HG03108 (cell line): Measurements from ENCODE around the gene AKAP12.

Source experiments
- ATAC-seq: cut with Tn5 transposase; IDR thresholded peaks from one replicate; pipeline ENCODE4 v1.9.1; 2021; ENCODE audit warnings: moderate library complexity; ENCODE audit not compliant: unreplicated experiment

Gene AKAP12

GRCh38 chr6:151279891-151280290, 40.1 kb downstream of the AKAP12 start:
- ATAC-seq = no peak

GRCh38 chr6:151280859-151281258, 41.1 kb downstream of the AKAP12 start:
- no peak for ATAC-seq

- ATAC-seq = no peak
Observed at GRCh38 chr6:151284012-151284411, 44.2 kb downstream of the AKAP12 start.

GRCh38 chr6:151284548-151285017, 44.8 kb downstream of the AKAP12 start:
- no peak for ATAC-seq

- no peak for ATAC-seq
Observed at GRCh38 chr6:151285122-151285521, 45.4 kb downstream of the AKAP12 start.

- ATAC-seq = no peak
Observed at GRCh38 chr6:151286214-151286613, 46.4 kb downstream of the AKAP12 start.

GRCh38 chr6:151288712-151289398, 49.1 kb downstream of the AKAP12 start:
- ATAC-seq = no peak

GRCh38 chr6:151289399-151290007, 49.7 kb downstream of the AKAP12 start:
- ATAC-seq = no peak

GRCh38 chr6:151290877-151291721, 51.3 kb downstream of the AKAP12 start:
- ATAC-seq = no peak

GRCh38 chr6:151291722-151292059, 51.9 kb downstream of the AKAP12 start:
- no peak for ATAC-seq

GRCh38 chr6:151292974-151293687, 53.4 kb downstream of the AKAP12 start:
- ATAC-seq = no peak

- ATAC-seq = no peak
Observed at GRCh38 chr6:151293688-151294016, 53.9 kb downstream of the AKAP12 start.

GRCh38 chr6:151294561-151295101, 54.9 kb downstream of the AKAP12 start:
- ATAC-seq = no peak

- ATAC-seq = no peak
Observed at GRCh38 chr6:151297886-151298285, 58.1 kb downstream of the AKAP12 start.

- ATAC-seq = no peak
Observed at GRCh38 chr6:151299011-151299410, 59.2 kb downstream of the AKAP12 start.

GRCh38 chr6:151300267-151300991, 60.7 kb downstream of the AKAP12 start:
- no peak for ATAC-seq

GRCh38 chr6:151301547-151301946, 61.8 kb downstream of the AKAP12 start:
- ATAC-seq = no peak

GRCh38 chr6:151303231-151303630, 63.5 kb downstream of the AKAP12 start:
- ATAC-seq = no peak

GRCh38 chr6:151306269-151306783, 66.6 kb downstream of the AKAP12 start:
- no peak for ATAC-seq

GRCh38 chr6:151307501-151307900, 67.7 kb downstream of the AKAP12 start:
- no peak for ATAC-seq
